H1 (cell line): ENCODE data around the gene PRDM15. TPM values are rescaled to one million over a fixed set of nuclear protein-coding genes. Genes with fewer than 3 reads are reported as not detected.

Experiments used
- BACH1 ChIP-seq: IDR thresholded peaks from 2 replicates; pipeline ENCODE4 v1.6.1; 2012; ENCODE audit warnings: low read length, improper control_type of control experiment
- CBX8 ChIP-seq: fragments of 300-800, 300-1000 bp; sonication (generic); IDR thresholded peaks from 2 replicates; pipeline ENCODE4 v1.7.1; 2016; ENCODE audit warnings: low read depth, low read length, borderline replicate concordance
- EP300 ChIP-seq, 2 experiments: IDR thresholded peaks; 1 replicate in 1 of 2; 2 replicates in 1 of 2; pipeline ENCODE4 v1.6.1; 2011 to 2012; ENCODE audit warnings: low read depth in 2 of 2, low read length in 2 of 2, mild to moderate bottlenecking in 2 of 2, borderline replicate concordance in 1 of 2, inconsistent platforms in 1 of 2, moderate library complexity in 1 of 2
- RXRA ChIP-seq: IDR thresholded peaks from 2 replicates; pipeline ENCODE4 v1.6.1; 2011; ENCODE audit warnings: low read depth, mild to moderate bottlenecking, low read length, moderate library complexity; ENCODE audit not compliant: insufficient read depth
- SP1 ChIP-seq: IDR thresholded peaks from 2 replicates; pipeline ENCODE4 v1.6.1; 2011; ENCODE audit warnings: low read depth, low read length
- TAF1 ChIP-seq: IDR thresholded peaks from 2 replicates; pipeline ENCODE4 v1.6.1; 2011; ENCODE audit warnings: mild to moderate bottlenecking, low read depth, low read length
- YY1 ChIP-seq: IDR thresholded peaks from 2 replicates; pipeline ENCODE4 v1.6.1; 2011; ENCODE audit warnings: low read depth, mild to moderate bottlenecking, low read length
- polyA plus RNA-seq, 7 experiments: library from polyadenylated mRNA; depleted of rRNA in 3 of 7; stranded (reverse) in 5 of 7; unstranded in 2 of 7; fragments of >200 nt in 5 of 7; fragments of 200-250 nt in 2 of 7; gene quantifications; 1 replicate in 5 of 7; 2 replicates in 1 of 7; 4 replicates in 1 of 7; pipeline versions ENCODE4 v1.2.1 to v1.2.3, GENCODE V29; 2011 to 2013; ENCODE audit warnings: missing spikeins in 2 of 7, mixed read lengths in 2 of 7
- total RNA-seq: library from RNA; stranded (reverse); fragmentation: NEBNext Ultra II Directional; extraction: Animal tissue kit (Norgen Biotek cat#: 25700); gene quantifications from 2 replicates; pipeline ENCODE4 v1.2.1, GENCODE V29; 2021
- TF ChIP-seq, protein P1 (sequence below): fragments of 300-600 bp; sonication (generic); IDR thresholded peaks from 2 replicates; pipeline ENCODE4 v1.7.1; 2012; ENCODE audit warnings: low read length, moderate library complexity, mild to moderate bottlenecking, inconsistent platforms; ENCODE audit not compliant: insufficient replicate concordance
- TF ChIP-seq, protein P2 (sequence below): IDR thresholded peaks from 2 replicates; pipeline ENCODE4 v1.6.1; 2012; ENCODE audit warnings: inconsistent platforms

The PRDM15 gene
- total and polyA plus RNA-seq, 2 of the 8 experiments (the other 6 are each of a cell fraction or from before 2014, with no cell fraction given), result 9.7 to 10.5 TPM

DNA sequence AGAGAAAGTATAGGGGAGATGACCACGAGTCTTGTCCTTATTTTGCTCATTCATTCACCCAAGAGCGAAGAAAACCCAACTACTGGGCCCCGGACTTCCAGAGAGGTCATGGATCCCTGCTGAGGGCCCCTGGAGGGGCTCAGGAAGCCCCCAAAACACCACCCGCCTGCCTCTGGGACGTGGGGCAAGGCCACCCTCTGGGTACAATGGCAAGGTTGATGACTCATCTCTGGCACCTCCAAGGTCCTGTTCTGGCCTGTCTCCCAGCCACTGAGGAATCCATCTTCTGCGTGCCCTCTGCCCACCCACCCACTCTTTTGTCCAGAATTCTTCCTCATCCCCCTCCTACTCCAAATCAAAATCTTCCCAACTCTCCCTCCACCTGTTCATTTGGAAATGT lies 21.3 kb upstream of the PRDM15 start (continued):
- TF ChIP-seq, protein P1, sequence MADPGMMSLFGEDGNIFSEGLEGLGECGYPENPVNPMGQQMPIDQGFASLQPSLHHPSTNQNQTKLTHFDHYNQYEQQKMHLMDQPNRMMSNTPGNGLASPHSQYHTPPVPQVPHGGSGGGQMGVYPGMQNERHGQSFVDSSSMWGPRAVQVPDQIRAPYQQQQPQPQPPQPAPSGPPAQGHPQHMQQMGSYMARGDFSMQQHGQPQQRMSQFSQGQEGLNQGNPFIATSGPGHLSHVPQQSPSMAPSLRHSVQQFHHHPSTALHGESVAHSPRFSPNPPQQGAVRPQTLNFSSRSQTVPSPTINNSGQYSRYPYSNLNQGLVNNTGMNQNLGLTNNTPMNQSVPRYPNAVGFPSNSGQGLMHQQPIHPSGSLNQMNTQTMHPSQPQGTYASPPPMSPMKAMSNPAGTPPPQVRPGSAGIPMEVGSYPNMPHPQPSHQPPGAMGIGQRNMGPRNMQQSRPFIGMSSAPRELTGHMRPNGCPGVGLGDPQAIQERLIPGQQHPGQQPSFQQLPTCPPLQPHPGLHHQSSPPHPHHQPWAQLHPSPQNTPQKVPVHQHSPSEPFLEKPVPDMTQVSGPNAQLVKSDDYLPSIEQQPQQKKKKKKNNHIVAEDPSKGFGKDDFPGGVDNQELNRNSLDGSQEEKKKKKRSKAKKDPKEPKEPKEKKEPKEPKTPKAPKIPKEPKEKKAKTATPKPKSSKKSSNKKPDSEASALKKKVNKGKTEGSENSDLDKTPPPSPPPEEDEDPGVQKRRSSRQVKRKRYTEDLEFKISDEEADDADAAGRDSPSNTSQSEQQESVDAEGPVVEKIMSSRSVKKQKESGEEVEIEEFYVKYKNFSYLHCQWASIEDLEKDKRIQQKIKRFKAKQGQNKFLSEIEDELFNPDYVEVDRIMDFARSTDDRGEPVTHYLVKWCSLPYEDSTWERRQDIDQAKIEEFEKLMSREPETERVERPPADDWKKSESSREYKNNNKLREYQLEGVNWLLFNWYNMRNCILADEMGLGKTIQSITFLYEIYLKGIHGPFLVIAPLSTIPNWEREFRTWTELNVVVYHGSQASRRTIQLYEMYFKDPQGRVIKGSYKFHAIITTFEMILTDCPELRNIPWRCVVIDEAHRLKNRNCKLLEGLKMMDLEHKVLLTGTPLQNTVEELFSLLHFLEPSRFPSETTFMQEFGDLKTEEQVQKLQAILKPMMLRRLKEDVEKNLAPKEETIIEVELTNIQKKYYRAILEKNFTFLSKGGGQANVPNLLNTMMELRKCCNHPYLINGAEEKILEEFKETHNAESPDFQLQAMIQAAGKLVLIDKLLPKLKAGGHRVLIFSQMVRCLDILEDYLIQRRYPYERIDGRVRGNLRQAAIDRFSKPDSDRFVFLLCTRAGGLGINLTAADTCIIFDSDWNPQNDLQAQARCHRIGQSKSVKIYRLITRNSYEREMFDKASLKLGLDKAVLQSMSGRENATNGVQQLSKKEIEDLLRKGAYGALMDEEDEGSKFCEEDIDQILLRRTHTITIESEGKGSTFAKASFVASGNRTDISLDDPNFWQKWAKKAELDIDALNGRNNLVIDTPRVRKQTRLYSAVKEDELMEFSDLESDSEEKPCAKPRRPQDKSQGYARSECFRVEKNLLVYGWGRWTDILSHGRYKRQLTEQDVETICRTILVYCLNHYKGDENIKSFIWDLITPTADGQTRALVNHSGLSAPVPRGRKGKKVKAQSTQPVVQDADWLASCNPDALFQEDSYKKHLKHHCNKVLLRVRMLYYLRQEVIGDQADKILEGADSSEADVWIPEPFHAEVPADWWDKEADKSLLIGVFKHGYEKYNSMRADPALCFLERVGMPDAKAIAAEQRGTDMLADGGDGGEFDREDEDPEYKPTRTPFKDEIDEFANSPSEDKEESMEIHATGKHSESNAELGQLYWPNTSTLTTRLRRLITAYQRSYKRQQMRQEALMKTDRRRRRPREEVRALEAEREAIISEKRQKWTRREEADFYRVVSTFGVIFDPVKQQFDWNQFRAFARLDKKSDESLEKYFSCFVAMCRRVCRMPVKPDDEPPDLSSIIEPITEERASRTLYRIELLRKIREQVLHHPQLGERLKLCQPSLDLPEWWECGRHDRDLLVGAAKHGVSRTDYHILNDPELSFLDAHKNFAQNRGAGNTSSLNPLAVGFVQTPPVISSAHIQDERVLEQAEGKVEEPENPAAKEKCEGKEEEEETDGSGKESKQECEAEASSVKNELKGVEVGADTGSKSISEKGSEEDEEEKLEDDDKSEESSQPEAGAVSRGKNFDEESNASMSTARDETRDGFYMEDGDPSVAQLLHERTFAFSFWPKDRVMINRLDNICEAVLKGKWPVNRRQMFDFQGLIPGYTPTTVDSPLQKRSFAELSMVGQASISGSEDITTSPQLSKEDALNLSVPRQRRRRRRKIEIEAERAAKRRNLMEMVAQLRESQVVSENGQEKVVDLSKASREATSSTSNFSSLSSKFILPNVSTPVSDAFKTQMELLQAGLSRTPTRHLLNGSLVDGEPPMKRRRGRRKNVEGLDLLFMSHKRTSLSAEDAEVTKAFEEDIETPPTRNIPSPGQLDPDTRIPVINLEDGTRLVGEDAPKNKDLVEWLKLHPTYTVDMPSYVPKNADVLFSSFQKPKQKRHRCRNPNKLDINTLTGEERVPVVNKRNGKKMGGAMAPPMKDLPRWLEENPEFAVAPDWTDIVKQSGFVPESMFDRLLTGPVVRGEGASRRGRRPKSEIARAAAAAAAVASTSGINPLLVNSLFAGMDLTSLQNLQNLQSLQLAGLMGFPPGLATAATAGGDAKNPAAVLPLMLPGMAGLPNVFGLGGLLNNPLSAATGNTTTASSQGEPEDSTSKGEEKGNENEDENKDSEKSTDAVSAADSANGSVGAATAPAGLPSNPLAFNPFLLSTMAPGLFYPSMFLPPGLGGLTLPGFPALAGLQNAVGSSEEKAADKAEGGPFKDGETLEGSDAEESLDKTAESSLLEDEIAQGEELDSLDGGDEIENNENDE, result no peak
- TF ChIP-seq BACH1, result no peak
- TF ChIP-seq, protein P2, sequence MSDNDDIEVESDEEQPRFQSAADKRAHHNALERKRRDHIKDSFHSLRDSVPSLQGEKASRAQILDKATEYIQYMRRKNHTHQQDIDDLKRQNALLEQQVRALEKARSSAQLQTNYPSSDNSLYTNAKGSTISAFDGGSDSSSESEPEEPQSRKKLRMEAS, result no peak
- TF ChIP-seq SP1, result no peak
- TF ChIP-seq RXRA, result no peak
- TF ChIP-seq EP300 (IDR thresholded peaks at IDR 0.05; ENCODE audit: borderline replicate concordance in 1 of 2, low read depth in 2 of 2, low read length in 2 of 2), result no peak
- TF ChIP-seq CBX8, result no peak
- TF ChIP-seq YY1, result no peak
- TF ChIP-seq TAF1, result no peak
- TF ChIP-seq, all 59 proteins: peak for 0
